ENCODE measurements around the gene DR1.
"Not testable (repeated sequence)": the region's sequence is repeated elsewhere in the genome, so short reads cannot be mapped to it uniquely, and the experiment has no call there.

DR1 gene

GRCh38 chr1:93384656-93385055 lies 38.9 kb downstream of the DR1 start:
- Mint-ChIP-seq H3K4me1 (ENCODE audit: low read depth) (no peaks in the 10 kb centered on the region), H3K27ac (no peak overlapping the region), H3K9me3 (peaks cover 25% of the 10 kb centered on the region), H3K4me3 (no peak overlapping the region), H3K36me3 (ENCODE audit: low read depth) (no peaks in the 10 kb centered on the region), H3K27me3 (ENCODE audit: low read depth) (peaks cover 8% of the 10 kb centered on the region)
- DNase-seq (ENCODE audit: low spot score): no peak

- H3K27ac Mint-ChIP-seq; DNase-seq (ENCODE audit: low spot score); H3K4me3 Mint-ChIP-seq; H3K36me3 Mint-ChIP-seq (ENCODE audit: low read depth); H3K4me1 Mint-ChIP-seq (ENCODE audit: low read depth); H3K27me3 Mint-ChIP-seq (ENCODE audit: low read depth): not testable (repeated sequence)
- peaks cover 25% of the 10 kb centered on the region for H3K9me3 Mint-ChIP-seq
These were observed 40.6 kb downstream of the DR1 start for GRCh38 chr1:93386268-93386667.

- Mint-ChIP-seq H3K27me3 (ENCODE audit: low read depth) (peaks cover 5% of the 10 kb centered on the region), H3K9me3 (no peaks in the 10 kb centered on the region), H3K36me3 (ENCODE audit: low read depth) (no peaks in the 10 kb centered on the region), H3K4me1 (ENCODE audit: low read depth) (no peaks in the 10 kb centered on the region), H3K27ac (no peak overlapping the region), H3K4me3 (no peak overlapping the region)
- DNase-seq (ENCODE audit: low spot score): no peak
These were observed 48.8 kb downstream of the DR1 start for GRCh38 chr1:93394514-93394913.

- H3K27me3 Mint-ChIP-seq (ENCODE audit: low read depth): peaks cover 2% of the 10 kb centered on the region
- no peaks in the 10 kb centered on the region for H3K36me3 Mint-ChIP-seq (ENCODE audit: low read depth)
- no peaks in the 10 kb centered on the region for H3K9me3 Mint-ChIP-seq
- no peak overlapping the region for H3K4me3 Mint-ChIP-seq
- no peaks in the 10 kb centered on the region for H3K4me1 Mint-ChIP-seq (ENCODE audit: low read depth)
- no peak for DNase-seq (ENCODE audit: low spot score)
- H3K27ac Mint-ChIP-seq: no peak overlapping the region
These were observed 49.5 kb downstream of the DR1 start for GRCh38 chr1:93395195-93395594.

- H3K27me3 Mint-ChIP-seq (ENCODE audit: low read depth): peaks cover 3% of the 10 kb centered on the region
- no peaks in the 10 kb centered on the region for H3K4me1 Mint-ChIP-seq (ENCODE audit: low read depth)
- H3K27ac Mint-ChIP-seq: no peak overlapping the region
- no peak overlapping the region for H3K4me3 Mint-ChIP-seq
- no peaks in the 10 kb centered on the region for H3K36me3 Mint-ChIP-seq (ENCODE audit: low read depth)
- DNase-seq (ENCODE audit: low spot score): no peak
- H3K9me3 Mint-ChIP-seq: no peaks in the 10 kb centered on the region
These were observed 54.1 kb downstream of the DR1 start for GRCh38 chr1:93399781-93400180.

- H3K27me3 Mint-ChIP-seq (ENCODE audit: low read depth): peaks cover 24% of the 10 kb centered on the region
- no peak overlapping the region for H3K4me3 Mint-ChIP-seq
- H3K9me3 Mint-ChIP-seq: peaks cover 4% of the 10 kb centered on the region
- H3K4me1 Mint-ChIP-seq (ENCODE audit: low read depth): no peaks in the 10 kb centered on the region
- no peak overlapping the region for H3K27ac Mint-ChIP-seq
- no peaks in the 10 kb centered on the region for H3K36me3 Mint-ChIP-seq (ENCODE audit: low read depth)
- no peak for DNase-seq (ENCODE audit: low spot score)
These were observed 62.5 kb downstream of the DR1 start for GRCh38 chr1:93408203-93408602.

GRCh38 chr1:93411000-93411399 lies 65.3 kb downstream of the DR1 start:
- Mint-ChIP-seq H3K9me3 (peaks cover 4% of the 10 kb centered on the region), H3K27ac (no peak overlapping the region), H3K4me1 (ENCODE audit: low read depth) (no peaks in the 10 kb centered on the region), H3K4me3 (no peak overlapping the region), H3K27me3 (ENCODE audit: low read depth) (peaks cover 24% of the 10 kb centered on the region), H3K36me3 (ENCODE audit: low read depth) (no peaks in the 10 kb centered on the region)
- DNase-seq (ENCODE audit: low spot score): no peak

- no peak overlapping the region for H3K27ac Mint-ChIP-seq
- H3K4me3 Mint-ChIP-seq: no peak overlapping the region
- H3K9me3 Mint-ChIP-seq: peaks cover under 1% of the 10 kb centered on the region
- peaks cover 31% of the 10 kb centered on the region for H3K27me3 Mint-ChIP-seq (ENCODE audit: low read depth)
- no peaks in the 10 kb centered on the region for H3K4me1 Mint-ChIP-seq (ENCODE audit: low read depth)
- H3K36me3 Mint-ChIP-seq (ENCODE audit: low read depth): no peaks in the 10 kb centered on the region
- no peak for DNase-seq (ENCODE audit: low spot score)
These were observed 69.0 kb downstream of the DR1 start for GRCh38 chr1:93414749-93415148.

- no peaks in the 10 kb centered on the region for H3K36me3 Mint-ChIP-seq (ENCODE audit: low read depth)
- no peak overlapping the region for H3K27ac Mint-ChIP-seq
- H3K4me1 Mint-ChIP-seq (ENCODE audit: low read depth): no peaks in the 10 kb centered on the region
- H3K9me3 Mint-ChIP-seq: no peaks in the 10 kb centered on the region
- H3K4me3 Mint-ChIP-seq: no peak overlapping the region
- H3K27me3 Mint-ChIP-seq (ENCODE audit: low read depth): peaks cover 31% of the 10 kb centered on the region
- DNase-seq (ENCODE audit: low spot score): no peak
These were observed 69.6 kb downstream of the DR1 start for GRCh38 chr1:93415296-93415695.

- Mint-ChIP-seq H3K27ac (no peak overlapping the region), H3K27me3 (ENCODE audit: low read depth) (peaks cover 32% of the 10 kb centered on the region), H3K9me3 (no peaks in the 10 kb centered on the region), H3K36me3 (ENCODE audit: low read depth) (no peaks in the 10 kb centered on the region), H3K4me3 (no peak overlapping the region), H3K4me1 (ENCODE audit: low read depth) (no peaks in the 10 kb centered on the region)
- DNase-seq (ENCODE audit: low spot score): no peak
These were observed 70.5 kb downstream of the DR1 start for GRCh38 chr1:93416183-93416582.

Measured in T-helper 2 cell treated with Interferon-gamma antibody and Interleukin-4, amounts not matched to agents 5 μg/mL and 100 μg/mL, for 36 hours (primary cell).